Measurements from ENCODE around the gene KNDC1.

- no peak for TF ChIP-seq POLR2A (IDR thresholded peaks at IDR 0.05)
- no peak for TF ChIP-seq POLR2AphosphoS5 (IDR thresholded peaks at IDR 0.05)
- TF ChIP-seq, protein P1, sequence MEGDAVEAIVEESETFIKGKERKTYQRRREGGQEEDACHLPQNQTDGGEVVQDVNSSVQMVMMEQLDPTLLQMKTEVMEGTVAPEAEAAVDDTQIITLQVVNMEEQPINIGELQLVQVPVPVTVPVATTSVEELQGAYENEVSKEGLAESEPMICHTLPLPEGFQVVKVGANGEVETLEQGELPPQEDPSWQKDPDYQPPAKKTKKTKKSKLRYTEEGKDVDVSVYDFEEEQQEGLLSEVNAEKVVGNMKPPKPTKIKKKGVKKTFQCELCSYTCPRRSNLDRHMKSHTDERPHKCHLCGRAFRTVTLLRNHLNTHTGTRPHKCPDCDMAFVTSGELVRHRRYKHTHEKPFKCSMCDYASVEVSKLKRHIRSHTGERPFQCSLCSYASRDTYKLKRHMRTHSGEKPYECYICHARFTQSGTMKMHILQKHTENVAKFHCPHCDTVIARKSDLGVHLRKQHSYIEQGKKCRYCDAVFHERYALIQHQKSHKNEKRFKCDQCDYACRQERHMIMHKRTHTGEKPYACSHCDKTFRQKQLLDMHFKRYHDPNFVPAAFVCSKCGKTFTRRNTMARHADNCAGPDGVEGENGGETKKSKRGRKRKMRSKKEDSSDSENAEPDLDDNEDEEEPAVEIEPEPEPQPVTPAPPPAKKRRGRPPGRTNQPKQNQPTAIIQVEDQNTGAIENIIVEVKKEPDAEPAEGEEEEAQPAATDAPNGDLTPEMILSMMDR (IDR thresholded peaks at IDR 0.05 in 8 of 11, conservative IDR thresholded peaks at IDR 0.05 in 3 of 11), result no peak
Observed at GRCh38 chr10:133189726-133190125, 29.7 kb downstream of the KNDC1 start.
